B cell (primary cell): ENCODE data around the gene COX6B2. TPM values are rescaled to one million over a fixed set of nuclear protein-coding genes. Genes with fewer than 3 reads are reported as not detected.

Source experiments
- ATAC-seq: fragments of 200-7000 bp; cut with Tn5 transposase; one replicate; pipeline ENCODE4 v1.10.0; 2021; ENCODE audit warnings: low read depth, mild to moderate bottlenecking, moderate number of reproducible peaks, moderate library complexity
- CTCF ChIA-PET: fragments of 350-600 bp; sonication (Branson Sonifier 250); formaldehyde crosslinking; loops from one replicate; lab custom pipeline; 2021; ENCODE audit warnings: antibody characterized with exemption, inconsistent platforms; lab: Charles Lee
- POLR2A ChIA-PET: fragments of 350-600 bp; sonication (Branson Sonifier 250); formaldehyde crosslinking; loops from one replicate; lab custom pipeline; 2021; ENCODE audit warnings: antibody characterized with exemption; lab: Charles Lee
- DNase-seq: peaks from one replicate; pipeline ENCODE4 v3.0.0; 2013
- H2AFZ ChIP-seq: 2 replicates; pipeline ENCODE4 v1.6.1; 2012; ENCODE audit warnings: mild to moderate bottlenecking, low read depth, low read length; ENCODE audit not compliant: insufficient read depth, poor library complexity, severe bottlenecking
- H3K27ac ChIP-seq, 2 donors: 1 replicate in 1 of 2; 2 replicates in 1 of 2; pipeline ENCODE4 v1.5.1; 2012 to 2013; ENCODE audit warnings: low read length in 2 of 2, mild to moderate bottlenecking in 2 of 2, moderate library complexity in 1 of 2
- H3K27me3 ChIP-seq, 4 experiments: fragments of 200-600 bp in 1 of 4; sonication (generic) in 1 of 4; replicated peaks in 1 of 4; 1 replicate in 2 of 4; 2 replicates in 2 of 4; pipeline versions ENCODE4 v1.6.1 to v1.7.0; 2013 to 2016; ENCODE audit warnings: low read length in 3 of 4, mild to moderate bottlenecking in 2 of 4, mixed read lengths in 1 of 4, moderate library complexity in 1 of 4; ENCODE audit not compliant: insufficient read depth in 4 of 4, control insufficient read depth in 3 of 4; ENCODE audit errors: control extremely low read depth in 1 of 4
- H3K36me3 ChIP-seq, 2 experiments: replicated peaks in 1 of 2; 1 replicate in 1 of 2; 2 replicates in 1 of 2; pipeline versions ENCODE4 v1.6.1 to v1.7.1; 2013; ENCODE audit warnings: low read length in 1 of 2; ENCODE audit not compliant: insufficient read depth in 2 of 2, control insufficient read depth in 1 of 2; ENCODE audit errors: control extremely low read depth in 1 of 2, extremely low read depth in 1 of 2
- H3K4me1 ChIP-seq, 2 donors: fragments of 200-600 bp in 1 of 2; sonication (generic) in 1 of 2; 1 replicate in 1 of 2; 2 replicates in 1 of 2; pipeline versions ENCODE4 v1.5.1 to v1.6.1; 2013 to 2017; ENCODE audit warnings: low read length in 2 of 2; ENCODE audit not compliant: control insufficient read depth in 2 of 2, insufficient read depth in 2 of 2
- H3K4me2 ChIP-seq: replicated peaks from 2 replicates; pipeline ENCODE3; 2012; ENCODE audit warnings: mild to moderate bottlenecking, low read depth, low read length; ENCODE audit not compliant: poor library complexity, severe bottlenecking
- H3K4me3 ChIP-seq, 5 experiments: fragments of 200-600 bp in 1 of 5; sonication (generic) in 1 of 5; 1 replicate in 3 of 5; 2 replicates in 2 of 5; pipeline versions ENCODE4 v1.5.1 to v1.7.0; 2011 to 2016; ENCODE audit warnings: low read length in 4 of 5, mild to moderate bottlenecking in 4 of 5, low read depth in 2 of 5, control low read depth in 1 of 5, moderate library complexity in 1 of 5; ENCODE audit not compliant: insufficient read depth in 1 of 5; ENCODE audit errors: control extremely low read depth in 1 of 5, extremely low read depth in 1 of 5
- H3K79me2 ChIP-seq: fragments of 200-600 bp; sonication (generic); one replicate; pipeline ENCODE4 v1.6.0; 2016; ENCODE audit warnings: low read length; ENCODE audit not compliant: control insufficient read depth, insufficient read depth
- H3K9ac ChIP-seq: fragments of 200-600 bp; sonication (generic); 2 replicates; pipeline ENCODE4 v1.6.1; 2017; ENCODE audit warnings: mild to moderate bottlenecking, low read length, moderate library complexity
- H3K9me3 ChIP-seq, 3 donors: one replicate each; pipeline versions ENCODE4 v1.6.1 to v1.7.1; 2013; ENCODE audit warnings: low read length in 2 of 3; ENCODE audit not compliant: control insufficient read depth in 2 of 3, insufficient read depth in 1 of 3; ENCODE audit errors: control extremely low read depth in 1 of 3
- H4K20me1 ChIP-seq: 2 replicates; pipeline ENCODE4 v1.6.0; 2012; ENCODE audit warnings: mild to moderate bottlenecking, low read length; ENCODE audit not compliant: insufficient read depth, control insufficient read depth, poor library complexity, severe bottlenecking
- H3K27ac Mint-ChIP-seq: one replicate; pipeline ENCODE4 v1.8.0; 2021; ENCODE audit warnings: mixed read lengths
- H3K27me3 Mint-ChIP-seq: one replicate; pipeline ENCODE4 v1.8.0; 2021; ENCODE audit warnings: mixed read lengths
- H3K4me1 Mint-ChIP-seq: one replicate; pipeline ENCODE4 v1.8.0; 2021; ENCODE audit warnings: mixed read lengths
- H3K4me3 Mint-ChIP-seq: one replicate; pipeline ENCODE4 v1.8.0; 2021; ENCODE audit warnings: mixed read lengths
- H3K9me3 Mint-ChIP-seq: one replicate; pipeline ENCODE4 v1.8.0; 2022; ENCODE audit warnings: mixed read lengths; ENCODE audit not compliant: insufficient read depth
- EZH2 ChIP-seq: IDR thresholded peaks from 2 replicates; pipeline ENCODE4 v1.6.1; 2012; ENCODE audit warnings: borderline replicate concordance, low read depth, mild to moderate bottlenecking, moderate library complexity, low read length; ENCODE audit not compliant: insufficient read depth, poor library complexity, severe bottlenecking
- WGBS: methylation state at CpG from one replicate; pipeline ENCODE4 v1.1.5; 2013; ENCODE audit warnings: missing lambda C conversion rate; ENCODE audit not compliant: insufficient coverage; 5-methylcytosine and 5-hydroxymethylcytosine counted together
- intact Hi-C: fragments of 100-400 bp; cut with micrococcal nuclease; formaldehyde crosslinking; loops from one replicate; pipeline ENCODE4 v1.10.0; 2022
- polyA plus RNA-seq: library from polyadenylated mRNA; depleted of rRNA; stranded (reverse); fragments of >200 nt; gene quantifications from 2 replicates; pipeline ENCODE4 v1.2.3, GENCODE V29; 2012
- total RNA-seq, 2 donors: library from RNA; stranded (reverse); fragments of 120-200 nt in 1 of 2; gene quantifications; 1 replicate in 1 of 2; 2 replicates in 1 of 2; pipeline versions ENCODE4 v1.2.3 to v1.2.4, GENCODE V29; 2013 to 2022
- TF ChIP-seq, protein P1 (sequence below): fragments of 200-600 bp; IDR thresholded peaks from one replicate; pipeline ENCODE4 v1.8.0; 2022; ENCODE audit warnings: antibody characterized with exemption, mild to moderate bottlenecking

The COX6B2 gene
- total and polyA plus RNA-seq, 2 donors (not counting 1 experiment from before 2014, with no cell fraction given): not detected

DNA sequence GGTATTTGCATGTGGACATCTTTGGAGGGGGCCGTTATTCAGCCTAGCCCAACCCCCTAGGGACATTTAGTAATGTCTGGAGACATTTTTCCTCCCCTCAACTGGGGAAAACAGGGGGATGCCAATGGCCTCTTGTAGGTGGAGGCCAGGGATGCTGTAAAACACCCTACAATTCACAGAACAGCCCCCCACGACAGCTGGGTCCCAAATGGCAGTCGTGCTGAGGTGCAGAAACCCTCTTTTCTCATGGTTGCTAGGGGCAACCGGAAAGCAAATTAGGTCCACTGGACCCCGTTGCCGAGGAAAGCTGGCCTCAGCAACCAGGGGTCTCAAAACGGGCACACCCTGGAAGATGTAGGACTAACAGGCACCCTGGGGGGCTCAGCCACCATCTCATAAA is 44.0 kb downstream of the COX6B2 start:
- no peaks in the 10 kb centered on the region for H3K27me3 Mint-ChIP-seq
- Histone ChIP-seq H3K4me2 (no peak overlapping the region), H3K9ac (no peak overlapping the region), H3K27ac (no peak overlapping the region), H4K20me1 (no peaks in the 10 kb centered on the region), H2AFZ (no peak overlapping the region), H3K27me3 (no peaks in the 10 kb centered on the region), H3K36me3 (no peaks in the 10 kb centered on the region), H3K9me3 (peaks cover 0 to 9% (median 0%) of the 10 kb centered on the region in 3 donors), H3K79me2 (no peaks in the 10 kb centered on the region), H3K4me3 (no peak overlapping the region), H3K4me1 (no peaks in the 10 kb centered on the region)
- no peak overlapping the region for H3K4me3 Mint-ChIP-seq
- H3K9me3 Mint-ChIP-seq: no peaks in the 10 kb centered on the region
- ChIA-PET CTCF (no interaction called here), POLR2A (no interaction called here)
- ATAC-seq: no peak
- H3K4me1 Mint-ChIP-seq: no peaks in the 10 kb centered on the region
- WGBS: 85% methylated on average over 6 of the region's 7 CpGs
- H3K27ac Mint-ChIP-seq: no peak overlapping the region
- TF ChIP-seq EZH2: no peak
- TF ChIP-seq, protein P1, sequence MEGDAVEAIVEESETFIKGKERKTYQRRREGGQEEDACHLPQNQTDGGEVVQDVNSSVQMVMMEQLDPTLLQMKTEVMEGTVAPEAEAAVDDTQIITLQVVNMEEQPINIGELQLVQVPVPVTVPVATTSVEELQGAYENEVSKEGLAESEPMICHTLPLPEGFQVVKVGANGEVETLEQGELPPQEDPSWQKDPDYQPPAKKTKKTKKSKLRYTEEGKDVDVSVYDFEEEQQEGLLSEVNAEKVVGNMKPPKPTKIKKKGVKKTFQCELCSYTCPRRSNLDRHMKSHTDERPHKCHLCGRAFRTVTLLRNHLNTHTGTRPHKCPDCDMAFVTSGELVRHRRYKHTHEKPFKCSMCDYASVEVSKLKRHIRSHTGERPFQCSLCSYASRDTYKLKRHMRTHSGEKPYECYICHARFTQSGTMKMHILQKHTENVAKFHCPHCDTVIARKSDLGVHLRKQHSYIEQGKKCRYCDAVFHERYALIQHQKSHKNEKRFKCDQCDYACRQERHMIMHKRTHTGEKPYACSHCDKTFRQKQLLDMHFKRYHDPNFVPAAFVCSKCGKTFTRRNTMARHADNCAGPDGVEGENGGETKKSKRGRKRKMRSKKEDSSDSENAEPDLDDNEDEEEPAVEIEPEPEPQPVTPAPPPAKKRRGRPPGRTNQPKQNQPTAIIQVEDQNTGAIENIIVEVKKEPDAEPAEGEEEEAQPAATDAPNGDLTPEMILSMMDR: no peak
- no peak for DNase-seq
- intact Hi-C loops: no loop called here

DNA sequence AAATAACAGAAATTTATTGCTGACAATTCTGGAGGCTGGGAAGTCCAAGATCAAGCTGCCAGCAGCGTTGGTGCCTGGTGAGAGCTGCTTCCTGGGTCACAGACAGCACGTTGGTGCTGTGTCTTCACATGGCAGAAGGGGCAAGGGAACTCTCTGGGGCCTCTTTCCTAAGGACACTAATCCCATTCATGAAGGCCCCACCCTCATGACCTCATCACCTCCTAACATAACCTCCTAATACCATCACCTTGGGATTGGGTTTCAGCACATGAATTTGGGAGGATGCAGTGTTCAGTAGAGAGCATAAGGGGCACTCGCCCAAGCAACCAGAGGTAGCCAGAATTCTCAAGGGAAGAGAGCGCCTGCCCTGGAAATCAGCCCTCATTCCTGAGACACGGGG is 45.1 kb downstream of the COX6B2 start:
- DNase-seq (no peak), ATAC-seq (no peak)
- H4K20me1 ChIP-seq: no peaks in the 10 kb centered on the region
- no peak overlapping the region for H3K9ac ChIP-seq
- ChIA-PET POLR2A (no interaction called here), CTCF (no interaction called here)
- no peaks in the 10 kb centered on the region for H3K79me2 ChIP-seq
- no peak overlapping the region for H3K4me2 ChIP-seq
- Mint-ChIP-seq H3K27ac (no peak overlapping the region), H3K9me3 (no peaks in the 10 kb centered on the region), H3K4me3 (no peak overlapping the region), H3K27me3 (no peaks in the 10 kb centered on the region), H3K4me1 (no peaks in the 10 kb centered on the region)
- no peak overlapping the region for H3K4me3 ChIP-seq
- peaks cover 0 to 13% (median 0%) of the 10 kb centered on the region in 3 donors for H3K9me3 ChIP-seq
- intact Hi-C loops: no loop called here
- TF ChIP-seq, protein P1: no peak
- no peaks in the 10 kb centered on the region for H3K36me3 ChIP-seq
- 85% methylated on average over 5 of the region's 5 CpGs for WGBS
- no peak overlapping the region for H3K27ac ChIP-seq
- no peak overlapping the region for H2AFZ ChIP-seq
- H3K4me1 ChIP-seq: no peaks in the 10 kb centered on the region
- no peaks in the 10 kb centered on the region for H3K27me3 ChIP-seq
